Uterus (tissue), 4 donors: ENCODE data around the gene LRBA. TPM values are rescaled to one million over a fixed set of nuclear protein-coding genes. Genes with fewer than 3 reads are reported as not detected.

Experiments
- DNase-seq, 2 donors: peaks; one replicate each; pipeline ENCODE4 v3.0.0-alpha.2; 2019 to 2020
- H3K27ac ChIP-seq, 2 donors: fragments of 200-600 bp; sonication (generic); 1 replicate in 1 of 2; 2 replicates in 1 of 2; pipeline ENCODE4 v1.5.1; 2016 to 2018
- H3K27me3 ChIP-seq, 2 donors: fragments of 200-600 bp; sonication (generic); one replicate each; pipeline ENCODE4 v1.5.1; 2018 to 2019; ENCODE audit warnings: control low read depth in 1 of 2
- H3K36me3 ChIP-seq, 2 donors: fragments of 200-600 bp; sonication (generic); one replicate each; pipeline ENCODE4 v1.5.1; 2019; ENCODE audit warnings: control low read depth in 1 of 2
- H3K4me1 ChIP-seq, 2 donors: fragments of 200-600 bp; sonication (generic); one replicate each; pipeline ENCODE4 v1.5.1; 2018 to 2019; ENCODE audit warnings: control low read depth in 1 of 2
- H3K4me3 ChIP-seq, 2 donors: fragments of 200-600 bp; sonication (generic); 1 replicate in 1 of 2; 2 replicates in 1 of 2; pipeline ENCODE4 v1.5.1; 2018 to 2019; ENCODE audit warnings: mild to moderate bottlenecking in 1 of 2
- H3K9me3 ChIP-seq, 2 donors: fragments of 200-600 bp; sonication (generic); one replicate each; pipeline ENCODE4 v1.5.1; 2019; ENCODE audit warnings: control low read depth in 1 of 2
- CTCF ChIP-seq, 4 experiments: fragments of 200-600 bp in 2 of 4; fragments of 450-650 bp in 2 of 4; sonication (generic) in 2 of 4; IDR thresholded peaks; one replicate each; pipeline ENCODE4 v1.5.1; 2016 to 2019; ENCODE audit warnings: antibody characterized with exemption in 4 of 4, mild to moderate bottlenecking in 2 of 4, moderate library complexity in 1 of 4
- POLR2A ChIP-seq, 2 donors: fragments of 450-650 bp; IDR thresholded peaks; one replicate each; pipeline ENCODE4 v1.6.1; 2016; ENCODE audit warnings: antibody characterized with exemption in 2 of 2, mild to moderate bottlenecking in 1 of 2, moderate library complexity in 1 of 2
- intact Hi-C: fragments of 100-400 bp; cut with DNase I; formaldehyde crosslinking; loops from one replicate; pipeline ENCODE4 v1.15.1; 2023; ENCODE audit warnings: low total_unique reads
- total RNA-seq, 4 donors: library from RNA; depleted of rRNA in 3 of 4; stranded (reverse); fragments of >200 nt in 3 of 4; gene quantifications; one replicate each; pipeline versions ENCODE4 v1.1.0 to v1.2.4, GENCODE V29; 2014 to 2023
- donor health status: DM: yes; HTN: yes; CAD: no.

LRBA gene
- total RNA-seq, 4 donors from 2014 or later: 32.0 to 126 (median 41.7) TPM

- Histone ChIP-seq H3K27me3 (no peaks in the 10 kb centered on the region), H3K4me1 (no peaks in the 10 kb centered on the region), H3K4me3 (no peak overlapping the region), H3K27ac (no peak overlapping the region), H3K36me3 (no peaks in the 10 kb centered on the region), H3K9me3 (no peaks in the 10 kb centered on the region)
- TF ChIP-seq CTCF (IDR thresholded peaks at IDR 0.05): no peak
- no peak for TF ChIP-seq POLR2A (IDR thresholded peaks at IDR 0.05)
- DNase-seq: no peak
- intact Hi-C loops: no loop called here
Measured at GRCh38 chr4:150371869-150372268, 643.2 kb downstream of the LRBA start.

DNA sequence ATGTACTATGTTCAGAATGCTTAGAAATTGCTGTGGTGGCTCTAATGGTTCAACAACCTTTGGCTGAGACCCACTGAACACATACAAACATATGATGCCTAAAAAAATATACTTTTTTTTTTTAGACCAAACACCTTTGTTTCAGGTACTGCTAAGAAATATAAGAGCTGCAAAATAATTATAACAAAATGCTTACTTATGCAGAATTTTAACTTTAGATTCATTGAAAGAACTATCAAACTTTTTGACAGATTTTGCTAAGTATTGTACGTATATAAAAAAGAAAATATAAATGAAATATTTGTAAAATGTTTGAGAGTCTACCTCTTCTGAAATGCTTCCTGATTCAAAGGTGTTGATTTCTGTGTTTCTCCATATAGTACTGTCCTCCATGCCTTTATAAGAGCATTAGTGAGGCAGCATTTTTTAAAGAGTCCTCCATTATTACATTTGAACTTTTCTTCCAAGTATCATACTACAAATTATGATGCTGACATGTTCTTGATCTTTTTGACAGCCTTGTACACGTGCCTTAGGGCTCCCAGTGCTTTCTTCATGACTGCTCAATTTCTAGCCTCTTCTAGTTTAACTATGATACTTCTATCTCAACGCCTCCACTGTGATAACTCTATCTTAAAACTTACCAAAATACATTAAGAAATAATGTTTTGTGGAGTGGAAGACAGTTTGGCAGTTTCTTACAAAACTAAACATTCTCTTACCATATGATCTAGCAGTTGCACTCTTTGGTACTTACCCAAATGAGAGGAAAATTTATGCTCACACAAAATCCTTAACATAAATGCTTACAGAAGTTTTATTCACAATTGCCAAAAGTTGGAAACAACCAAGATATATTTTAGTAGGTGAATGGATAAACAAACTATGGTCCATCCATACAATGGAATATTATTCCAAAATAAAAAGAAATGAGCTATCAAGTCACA lies 645.4 kb downstream of the LRBA start:
- Histone ChIP-seq H3K36me3 (no peaks in the 10 kb centered on the region), H3K4me3 (no peak overlapping the region), H3K9me3 (no peaks in the 10 kb centered on the region), H3K27me3 (no peaks in the 10 kb centered on the region), H3K4me1 (no peaks in the 10 kb centered on the region), H3K27ac (no peak overlapping the region)
- intact Hi-C loops: no loop called here
- TF ChIP-seq CTCF (IDR thresholded peaks at IDR 0.05) (no peak), POLR2A (IDR thresholded peaks at IDR 0.05) (no peak)
- DNase-seq: no peak

DNA sequence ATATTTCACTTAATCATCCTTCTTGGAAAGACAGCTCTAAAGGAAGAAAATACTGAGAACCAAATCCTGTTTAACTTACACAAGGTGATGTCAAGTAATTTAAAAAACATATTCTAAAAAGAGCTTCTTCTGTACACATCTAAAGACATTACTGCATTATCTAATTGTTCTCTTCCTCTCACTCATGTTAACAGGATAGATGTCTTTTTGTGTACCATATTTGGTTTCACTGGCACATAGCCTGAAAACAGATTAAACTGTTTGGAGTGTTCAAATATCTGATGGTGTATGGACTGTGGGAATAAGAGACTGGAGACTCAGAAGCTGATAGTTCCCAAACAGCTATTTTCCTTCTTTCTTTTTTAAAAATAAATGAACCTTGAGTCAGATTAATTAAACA lies 646.4 kb downstream of the LRBA start:
- H3K27me3 ChIP-seq: no peaks in the 10 kb centered on the region
- intact Hi-C loops: no loop called here
- no peaks in the 10 kb centered on the region for H3K36me3 ChIP-seq
- TF ChIP-seq CTCF (IDR thresholded peaks at IDR 0.05) (no peak), POLR2A (IDR thresholded peaks at IDR 0.05) (no peak)
- H3K4me1 ChIP-seq: no peaks in the 10 kb centered on the region
- H3K4me3 ChIP-seq: no peak overlapping the region
- no peak for DNase-seq
- no peaks in the 10 kb centered on the region for H3K9me3 ChIP-seq
- H3K27ac ChIP-seq: no peak overlapping the region

DNA sequence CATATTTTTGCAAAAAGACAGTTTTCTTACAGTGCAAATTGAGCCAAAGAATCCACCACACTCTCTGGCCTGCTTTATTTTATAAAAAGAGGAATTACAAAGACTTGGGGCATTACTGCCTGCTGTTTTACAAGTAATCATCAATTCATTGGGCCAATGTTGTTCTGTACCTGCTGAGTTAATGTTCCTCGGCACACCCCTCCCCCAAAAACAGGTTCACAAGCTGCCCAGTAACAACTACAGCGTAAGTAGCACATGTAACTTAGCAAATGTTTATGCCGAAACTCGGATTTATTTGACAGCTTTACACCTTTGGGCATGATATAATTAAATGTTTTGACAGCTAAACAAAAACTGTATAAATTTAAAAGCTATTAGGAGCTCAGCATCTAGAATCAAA lies 647.8 kb downstream of the LRBA start:
- no peak for DNase-seq
- H3K36me3 ChIP-seq: no peaks in the 10 kb centered on the region
- intact Hi-C loops: no loop called here
- no peak overlapping the region for H3K4me3 ChIP-seq
- no peaks in the 10 kb centered on the region for H3K9me3 ChIP-seq
- no peaks in the 10 kb centered on the region for H3K4me1 ChIP-seq
- no peak for TF ChIP-seq CTCF (IDR thresholded peaks at IDR 0.05)
- no peak for TF ChIP-seq POLR2A (IDR thresholded peaks at IDR 0.05)
- H3K27me3 ChIP-seq: no peaks in the 10 kb centered on the region
- H3K27ac ChIP-seq: no peak overlapping the region

DNA sequence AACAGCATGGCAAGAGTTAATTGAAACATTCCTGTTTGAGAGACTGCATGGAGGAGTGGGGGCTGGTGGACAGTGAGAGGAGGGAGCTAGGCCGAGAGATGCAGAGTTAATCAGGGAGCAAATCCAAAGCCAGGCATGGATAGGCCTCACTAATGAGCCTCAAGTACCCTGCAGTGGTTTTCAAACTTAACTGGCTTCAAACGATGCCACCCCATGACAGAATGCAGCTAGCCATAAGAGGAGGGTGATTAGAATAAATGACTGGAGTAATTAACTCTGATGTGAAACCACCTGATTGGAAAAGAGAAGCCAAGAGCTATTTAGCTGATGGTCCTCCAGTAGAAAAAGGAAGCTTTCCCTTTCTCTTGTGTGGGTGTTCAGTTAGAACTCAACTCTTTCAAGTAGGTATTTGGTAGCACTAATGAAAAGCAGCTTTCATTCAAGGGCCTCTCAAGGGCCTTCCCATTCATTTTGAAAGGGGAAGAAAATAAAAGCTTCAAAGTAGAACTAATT lies 648.5 kb downstream of the LRBA start:
- no peak overlapping the region for H3K4me3 ChIP-seq
- no peaks in the 10 kb centered on the region for H3K27me3 ChIP-seq
- H3K9me3 ChIP-seq: no peaks in the 10 kb centered on the region
- H3K36me3 ChIP-seq: no peaks in the 10 kb centered on the region
- intact Hi-C loops: no loop called here
- H3K27ac ChIP-seq: no peak overlapping the region
- H3K4me1 ChIP-seq: no peaks in the 10 kb centered on the region
- DNase-seq: no peak
- TF ChIP-seq CTCF (IDR thresholded peaks at IDR 0.05) (no peak), POLR2A (IDR thresholded peaks at IDR 0.05) (no peak)
